Measurements from ENCODE around the gene KCNQ1.

DNA sequence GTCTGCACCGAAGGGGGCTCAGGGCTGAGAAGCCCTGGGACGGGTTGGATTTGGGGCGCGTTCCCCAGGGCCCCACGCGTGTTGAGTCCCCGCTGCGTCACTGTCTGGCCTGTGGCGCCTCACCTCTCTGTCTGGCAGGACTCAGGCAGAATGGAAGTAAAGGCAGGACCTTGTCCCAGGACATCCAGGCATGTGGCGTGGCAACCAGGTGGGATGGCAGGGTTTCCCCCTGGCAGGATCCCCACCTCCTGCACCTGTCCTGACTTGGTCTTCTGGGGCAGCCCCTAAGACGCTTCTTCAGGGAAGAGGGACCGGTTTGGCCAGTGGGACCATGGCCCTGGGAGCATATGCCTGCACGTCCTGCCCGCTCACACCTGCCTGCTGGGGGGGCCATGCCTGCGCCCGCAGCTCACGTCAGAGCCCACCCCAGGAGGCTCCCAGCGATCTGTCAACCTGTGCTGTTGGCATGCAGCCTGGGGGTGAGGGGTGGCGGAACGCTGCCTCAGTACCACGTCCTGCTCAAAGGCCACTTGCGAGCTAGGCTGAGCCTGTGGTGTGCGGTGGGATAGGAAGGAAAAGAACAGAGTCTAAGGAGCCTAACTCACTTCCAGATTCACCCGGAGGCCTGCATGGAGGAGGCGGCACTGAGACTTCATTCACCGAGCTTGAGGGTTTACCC is 72.7 kb downstream of the KCNQ1 start:
- no peak for TF ChIP-seq CTCF (IDR thresholded peaks at IDR 0.05; ENCODE audit: poor library complexity, severe bottlenecking)
- TF ChIP-seq POLR2AphosphoS5 (IDR thresholded peaks at IDR 0.05), result no peak
- TF ChIP-seq EZH2 (IDR thresholded peaks at IDR 0.05; ENCODE audit: borderline replicate concordance, insufficient read depth, low read length, poor library complexity, severe bottlenecking), result no peak
- TF ChIP-seq TAF1 (IDR thresholded peaks at IDR 0.05; ENCODE audit: low read depth), result no peak

All from neural cell (in vitro differentiated cells).